ENCODE measurements around the gene TMEM121B.

DNA sequence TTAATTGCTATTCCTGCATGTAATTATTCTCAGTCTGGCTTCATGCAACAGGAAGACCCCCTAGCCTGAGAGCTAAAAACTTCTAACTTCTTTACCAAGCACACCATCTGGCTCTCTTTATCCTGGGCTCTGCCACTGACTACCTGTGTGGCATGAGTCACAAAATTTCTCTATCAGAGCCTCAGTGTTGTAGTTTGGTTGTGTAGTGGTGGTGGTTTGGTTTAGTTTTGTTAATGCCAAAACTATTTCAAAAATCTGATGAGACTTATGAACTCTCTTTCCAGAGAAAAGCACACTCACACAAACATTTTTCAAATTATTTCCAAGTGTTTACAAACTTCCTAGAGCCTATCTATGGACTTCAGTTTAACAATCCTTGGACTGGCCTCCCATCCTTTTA is 43.9 kb downstream of the TMEM121B start:
- TF ChIP-seq, protein P1, sequence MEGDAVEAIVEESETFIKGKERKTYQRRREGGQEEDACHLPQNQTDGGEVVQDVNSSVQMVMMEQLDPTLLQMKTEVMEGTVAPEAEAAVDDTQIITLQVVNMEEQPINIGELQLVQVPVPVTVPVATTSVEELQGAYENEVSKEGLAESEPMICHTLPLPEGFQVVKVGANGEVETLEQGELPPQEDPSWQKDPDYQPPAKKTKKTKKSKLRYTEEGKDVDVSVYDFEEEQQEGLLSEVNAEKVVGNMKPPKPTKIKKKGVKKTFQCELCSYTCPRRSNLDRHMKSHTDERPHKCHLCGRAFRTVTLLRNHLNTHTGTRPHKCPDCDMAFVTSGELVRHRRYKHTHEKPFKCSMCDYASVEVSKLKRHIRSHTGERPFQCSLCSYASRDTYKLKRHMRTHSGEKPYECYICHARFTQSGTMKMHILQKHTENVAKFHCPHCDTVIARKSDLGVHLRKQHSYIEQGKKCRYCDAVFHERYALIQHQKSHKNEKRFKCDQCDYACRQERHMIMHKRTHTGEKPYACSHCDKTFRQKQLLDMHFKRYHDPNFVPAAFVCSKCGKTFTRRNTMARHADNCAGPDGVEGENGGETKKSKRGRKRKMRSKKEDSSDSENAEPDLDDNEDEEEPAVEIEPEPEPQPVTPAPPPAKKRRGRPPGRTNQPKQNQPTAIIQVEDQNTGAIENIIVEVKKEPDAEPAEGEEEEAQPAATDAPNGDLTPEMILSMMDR (IDR thresholded peaks at IDR 0.05), result no peak
- no peak for TF ChIP-seq POLR2A (IDR thresholded peaks at IDR 0.05)
- TF ChIP-seq EP300 (IDR thresholded peaks at IDR 0.05), result no peak

Data from tibial nerve (tissue), 4 donors.